Large intestine (tissue), 1 donor: ENCODE data around the gene HORMAD1. TPM values are rescaled to one million over a fixed set of nuclear protein-coding genes. Genes with fewer than 3 reads are reported as not detected.

Experiments used
- polyA plus RNA-seq: library from polyadenylated mRNA; unstranded; fragments of 120-200 nt; gene quantifications from one replicate; pipeline ENCODE4 v1.2.1, GENCODE V29; 2013

HORMAD1 gene
- polyA plus RNA-seq, 1 donor: 0.21 TPM

Other genes starting within 250 kb of the HORMAD1 start
- gene TARS2, start 233.5 kb downstream of the HORMAD1 start, polyA plus RNA-seq: 21.8 TPM
- 4.6 TPM for gene ECM1, start 212.8 kb downstream of the HORMAD1 start, polyA plus RNA-seq
- 0.31 TPM for gene FALEC, start 205.1 kb downstream of the HORMAD1 start, polyA plus RNA-seq
- gene ADAMTSL4, start 171.5 kb downstream of the HORMAD1 start, polyA plus RNA-seq: 15.9 TPM
- 225 TPM for gene MCL1, start 141.3 kb downstream of the HORMAD1 start, polyA plus RNA-seq
- gene ENSA, start 91.3 kb downstream of the HORMAD1 start, polyA plus RNA-seq: 135 TPM
- 41.4 TPM for gene GOLPH3L, start 23.7 kb downstream of the HORMAD1 start, polyA plus RNA-seq
- gene CTSS, start 44.9 kb upstream of the HORMAD1 start, polyA plus RNA-seq: 61.7 TPM
- 18.3 TPM for gene CTSK, start 87.4 kb upstream of the HORMAD1 start, polyA plus RNA-seq
- 35.2 TPM for gene ARNT, start 155.7 kb upstream of the HORMAD1 start, polyA plus RNA-seq
- gene CTXND2, start 166.2 kb upstream of the HORMAD1 start, polyA plus RNA-seq: not detected
- gene SETDB1, start 205.5 kb upstream of the HORMAD1 start, polyA plus RNA-seq: 56.7 TPM